HG02798 (cell line): ENCODE data around the gene PRKAG2.

ENCODE experiments used
- ATAC-seq: cut with Tn5 transposase; IDR thresholded peaks from one replicate; pipeline ENCODE4 v1.9.1; 2021; ENCODE audit warnings: mild to moderate bottlenecking; ENCODE audit not compliant: unreplicated experiment, poor library complexity

The PRKAG2 gene

GRCh38 chr7:151821806-151822540 lies 54.9 kb downstream of the PRKAG2 start:
- ATAC-seq, result no peak

GRCh38 chr7:151821226-151821625 lies 55.7 kb downstream of the PRKAG2 start:
- no peak for ATAC-seq

- ATAC-seq, result no peak
Observed at GRCh38 chr7:151820491-151821105, 56.3 kb downstream of the PRKAG2 start.

GRCh38 chr7:151819866-151820265 lies 57.0 kb downstream of the PRKAG2 start:
- ATAC-seq, result no peak

GRCh38 chr7:151818674-151819519 lies 58.0 kb downstream of the PRKAG2 start:
- ATAC-seq, result no peak

- no peak for ATAC-seq
Observed at GRCh38 chr7:151817981-151818673, 58.8 kb downstream of the PRKAG2 start.

- no peak for ATAC-seq
Observed at GRCh38 chr7:151817315-151817690, 59.6 kb downstream of the PRKAG2 start.

- ATAC-seq, result no peak
Observed at GRCh38 chr7:151816562-151817314, 60.2 kb downstream of the PRKAG2 start.

- no peak for ATAC-seq
Observed at GRCh38 chr7:151815419-151815818, 61.5 kb downstream of the PRKAG2 start.

GRCh38 chr7:151814400-151815009 lies 62.4 kb downstream of the PRKAG2 start:
- no peak for ATAC-seq

GRCh38 chr7:151813997-151814396 lies 62.9 kb downstream of the PRKAG2 start:
- no peak for ATAC-seq

GRCh38 chr7:151813445-151813844 lies 63.5 kb downstream of the PRKAG2 start:
- ATAC-seq, result no peak

- no peak for ATAC-seq
Observed at GRCh38 chr7:151812967-151813366, 63.9 kb downstream of the PRKAG2 start.

GRCh38 chr7:151810441-151811232 lies 66.3 kb downstream of the PRKAG2 start:
- ATAC-seq, result no peak

GRCh38 chr7:151809864-151810170 lies 67.1 kb downstream of the PRKAG2 start:
- ATAC-seq, result no peak

- ATAC-seq, result no peak
Observed at GRCh38 chr7:151809146-151809863, 67.6 kb downstream of the PRKAG2 start.

- no peak for ATAC-seq
Observed at GRCh38 chr7:151808400-151809145, 68.3 kb downstream of the PRKAG2 start.

- no peak for ATAC-seq
Observed at GRCh38 chr7:151807846-151808245, 69.1 kb downstream of the PRKAG2 start.
